B cell (primary cell): ENCODE results near the gene PIP4K2A.

Experiments
- EZH2 ChIP-seq: IDR thresholded peaks from 2 replicates; pipeline ENCODE4 v1.6.1; 2012; ENCODE audit warnings: borderline replicate concordance, low read depth, mild to moderate bottlenecking, moderate library complexity, low read length; ENCODE audit not compliant: insufficient read depth, poor library complexity, severe bottlenecking
- TF ChIP-seq, protein P1 (sequence below): fragments of 200-600 bp; IDR thresholded peaks from one replicate; pipeline ENCODE4 v1.8.0; 2022; ENCODE audit warnings: antibody characterized with exemption, mild to moderate bottlenecking

DNA sequence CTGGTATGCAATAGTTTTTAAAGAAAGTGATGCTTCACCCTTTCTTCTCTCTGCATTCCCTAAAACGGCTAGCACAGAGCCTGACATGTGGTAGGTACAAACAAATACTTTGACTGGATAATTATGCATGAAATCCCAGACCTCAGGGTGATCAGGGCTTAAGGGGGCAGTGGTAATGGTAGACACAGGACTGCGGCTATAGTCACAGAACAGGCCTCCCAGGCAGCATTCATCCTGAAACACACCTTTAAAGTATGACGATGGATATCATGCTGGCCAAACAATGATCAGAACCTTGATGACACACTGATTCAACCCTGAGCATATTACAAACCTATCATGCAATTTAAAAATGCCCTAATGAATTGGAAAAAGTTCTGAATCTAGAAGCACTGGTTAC lies 110.8 kb downstream of the PIP4K2A start:
- TF ChIP-seq, protein P1, sequence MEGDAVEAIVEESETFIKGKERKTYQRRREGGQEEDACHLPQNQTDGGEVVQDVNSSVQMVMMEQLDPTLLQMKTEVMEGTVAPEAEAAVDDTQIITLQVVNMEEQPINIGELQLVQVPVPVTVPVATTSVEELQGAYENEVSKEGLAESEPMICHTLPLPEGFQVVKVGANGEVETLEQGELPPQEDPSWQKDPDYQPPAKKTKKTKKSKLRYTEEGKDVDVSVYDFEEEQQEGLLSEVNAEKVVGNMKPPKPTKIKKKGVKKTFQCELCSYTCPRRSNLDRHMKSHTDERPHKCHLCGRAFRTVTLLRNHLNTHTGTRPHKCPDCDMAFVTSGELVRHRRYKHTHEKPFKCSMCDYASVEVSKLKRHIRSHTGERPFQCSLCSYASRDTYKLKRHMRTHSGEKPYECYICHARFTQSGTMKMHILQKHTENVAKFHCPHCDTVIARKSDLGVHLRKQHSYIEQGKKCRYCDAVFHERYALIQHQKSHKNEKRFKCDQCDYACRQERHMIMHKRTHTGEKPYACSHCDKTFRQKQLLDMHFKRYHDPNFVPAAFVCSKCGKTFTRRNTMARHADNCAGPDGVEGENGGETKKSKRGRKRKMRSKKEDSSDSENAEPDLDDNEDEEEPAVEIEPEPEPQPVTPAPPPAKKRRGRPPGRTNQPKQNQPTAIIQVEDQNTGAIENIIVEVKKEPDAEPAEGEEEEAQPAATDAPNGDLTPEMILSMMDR: no peak
- TF ChIP-seq EZH2: no peak
